Esophagus muscularis mucosa (tissue), 4 donors: ENCODE data around the gene BARX1. TPM values are rescaled to one million over a fixed set of nuclear protein-coding genes. Genes with fewer than 3 reads are reported as not detected.

ENCODE experiments used
- DNase-seq: peaks from one replicate; pipeline ENCODE4 v3.0.0-alpha.2; 2017; ENCODE audit errors: extremely low spot score
- H3K27ac ChIP-seq, 4 donors: fragments of 200-600 bp; sonication (generic); replicated peaks in 1 of 4; 1 replicate in 3 of 4; 2 replicates in 1 of 4; pipeline ENCODE4 v1.5.1; 2016 to 2019; ENCODE audit warnings: mild to moderate bottlenecking in 1 of 4
- H3K27me3 ChIP-seq, 4 donors: fragments of 200-600 bp; sonication (generic); one replicate each; pipeline versions ENCODE4 v1.5.1 to v1.6.0; 2016 to 2019
- H3K36me3 ChIP-seq, 4 donors: fragments of 200-600 bp; sonication (generic); one replicate each; pipeline ENCODE4 v1.5.1; 2016 to 2019
- H3K4me1 ChIP-seq, 4 donors: fragments of 200-600 bp; sonication (generic); one replicate each; pipeline ENCODE4 v1.5.1; 2016 to 2019
- H3K4me3 ChIP-seq, 4 donors: fragments of 200-600 bp; sonication (generic); 1 replicate in 2 of 4; 2 replicates in 2 of 4; pipeline ENCODE4 v1.5.1; 2016 to 2019; ENCODE audit warnings: mild to moderate bottlenecking in 4 of 4, moderate library complexity in 1 of 4
- H3K9me3 ChIP-seq, 4 donors: fragments of 200-600 bp; sonication (generic); 1 replicate in 3 of 4; 2 replicates in 1 of 4; pipeline ENCODE4 v1.5.1; 2016 to 2019
- EP300 ChIP-seq: sonication (generic); formaldehyde crosslinking; IDR thresholded peaks from one replicate; pipeline ENCODE4 v1.6.1; 2017; ENCODE audit warnings: antibody characterized with exemption
- POLR2A ChIP-seq: fragments of 450-650 bp; IDR thresholded peaks from one replicate; pipeline ENCODE4 v1.6.1; 2017; ENCODE audit warnings: antibody characterized with exemption, moderate library complexity, mild to moderate bottlenecking, low read depth
- POLR2AphosphoS5 ChIP-seq, 2 donors: sonication (generic); formaldehyde crosslinking; IDR thresholded peaks; one replicate each; pipeline ENCODE4 v1.6.1; 2017; ENCODE audit warnings: antibody characterized with exemption in 2 of 2
- WGBS: methylation state at CpG from one replicate; pipeline ENCODE4 v1.1.5; 2018; 5-methylcytosine and 5-hydroxymethylcytosine counted together
- intact Hi-C: fragments of 100-400 bp; cut with DNase I; formaldehyde crosslinking; loops from one replicate; pipeline ENCODE4 v1.15.1; 2023
- total RNA-seq, 4 donors: library from RNA; depleted of rRNA; stranded (reverse); fragments of >200 nt; gene quantifications; one replicate each; pipeline versions ENCODE4 v1.1.0 to v1.2.1, GENCODE V29; 2016
- TF ChIP-seq, protein P1 (sequence below), 3 experiments: fragments of 200-600 bp in 2 of 3; fragments of 450-650 bp in 1 of 3; sonication (generic) in 2 of 3; IDR thresholded peaks; one replicate each; pipeline ENCODE4 v1.5.1; 2017 to 2019; ENCODE audit warnings: antibody characterized with exemption in 3 of 3, mild to moderate bottlenecking in 2 of 3, moderate library complexity in 1 of 3

BARX1 gene
- total RNA-seq, 4 donors from 2014 or later = 0.42 TPM; not detected in 3

DNA sequence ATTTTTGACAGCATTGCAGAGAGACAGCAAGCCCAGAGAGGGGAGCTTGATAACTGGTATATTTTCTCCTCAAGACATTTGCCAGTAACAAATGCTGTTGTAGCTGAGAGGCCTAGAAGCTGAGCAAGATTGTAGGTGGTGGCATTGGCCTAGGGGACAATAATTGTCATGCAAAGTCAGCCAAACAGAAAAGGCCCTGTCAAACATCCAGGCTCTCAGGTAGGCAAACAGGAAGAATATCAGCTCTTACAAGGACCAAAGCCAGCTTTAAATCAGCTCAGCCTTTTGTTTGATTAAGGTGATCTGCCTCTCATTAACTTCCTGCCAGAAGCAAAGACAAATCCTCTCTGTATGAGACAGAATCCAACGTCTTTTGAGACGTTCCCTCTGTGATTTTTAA is 29.7 kb upstream of the BARX1 start:
- H3K9me3 ChIP-seq = peaks cover 0 to 21% (median 6%) of the 10 kb centered on the region in 4 donors
- 19% methylated on average over 2 of the region's 2 CpGs for WGBS
- H3K4me3 ChIP-seq = no peak overlapping the region
- H3K27me3 ChIP-seq = peaks cover 0 to 2% (median 0%) of the 10 kb centered on the region in 4 donors
- no peak overlapping the region for H3K27ac ChIP-seq
- peak; percentile 42 for DNase-seq
- no peaks in the 10 kb centered on the region for H3K36me3 ChIP-seq
- TF ChIP-seq POLR2A (no peak), POLR2AphosphoS5 (IDR thresholded peaks at IDR 0.05) (no peak), EP300 (no peak)
- TF ChIP-seq, protein P1, sequence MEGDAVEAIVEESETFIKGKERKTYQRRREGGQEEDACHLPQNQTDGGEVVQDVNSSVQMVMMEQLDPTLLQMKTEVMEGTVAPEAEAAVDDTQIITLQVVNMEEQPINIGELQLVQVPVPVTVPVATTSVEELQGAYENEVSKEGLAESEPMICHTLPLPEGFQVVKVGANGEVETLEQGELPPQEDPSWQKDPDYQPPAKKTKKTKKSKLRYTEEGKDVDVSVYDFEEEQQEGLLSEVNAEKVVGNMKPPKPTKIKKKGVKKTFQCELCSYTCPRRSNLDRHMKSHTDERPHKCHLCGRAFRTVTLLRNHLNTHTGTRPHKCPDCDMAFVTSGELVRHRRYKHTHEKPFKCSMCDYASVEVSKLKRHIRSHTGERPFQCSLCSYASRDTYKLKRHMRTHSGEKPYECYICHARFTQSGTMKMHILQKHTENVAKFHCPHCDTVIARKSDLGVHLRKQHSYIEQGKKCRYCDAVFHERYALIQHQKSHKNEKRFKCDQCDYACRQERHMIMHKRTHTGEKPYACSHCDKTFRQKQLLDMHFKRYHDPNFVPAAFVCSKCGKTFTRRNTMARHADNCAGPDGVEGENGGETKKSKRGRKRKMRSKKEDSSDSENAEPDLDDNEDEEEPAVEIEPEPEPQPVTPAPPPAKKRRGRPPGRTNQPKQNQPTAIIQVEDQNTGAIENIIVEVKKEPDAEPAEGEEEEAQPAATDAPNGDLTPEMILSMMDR (IDR thresholded peaks at IDR 0.05) = no peak
- intact Hi-C loops = no loop called here
- H3K4me1 ChIP-seq = no peaks in the 10 kb centered on the region

DNA sequence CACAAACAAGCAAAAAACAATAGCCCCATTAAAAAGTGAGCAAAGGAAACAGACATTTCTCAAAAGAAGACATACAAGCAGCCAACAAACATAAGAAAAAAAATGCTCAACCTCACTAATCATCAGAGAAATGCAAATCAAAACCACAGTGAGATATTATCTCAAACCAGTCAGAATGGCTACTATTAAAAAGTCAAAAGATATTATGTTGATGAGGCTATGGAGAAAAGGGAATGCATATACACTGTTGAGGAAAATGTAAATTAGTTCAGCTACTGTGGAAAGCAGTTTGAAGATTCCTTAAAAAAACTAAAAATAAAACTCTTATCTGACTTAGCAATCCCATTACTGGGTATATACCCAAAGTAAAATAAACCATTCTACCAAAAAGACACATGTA is 28.7 kb upstream of the BARX1 start:
- intact Hi-C loops = no loop called here
- no peak overlapping the region for H3K27ac ChIP-seq
- H3K4me1 ChIP-seq = no peaks in the 10 kb centered on the region
- H3K4me3 ChIP-seq = no peak overlapping the region
- no peak for DNase-seq
- TF ChIP-seq EP300 = no peak
- TF ChIP-seq POLR2AphosphoS5 (IDR thresholded peaks at IDR 0.05) = no peak
- TF ChIP-seq, protein P1 (IDR thresholded peaks at IDR 0.05) = no peak
- TF ChIP-seq POLR2A = no peak
- no peaks in the 10 kb centered on the region for H3K36me3 ChIP-seq
- H3K27me3 ChIP-seq = peaks cover 0 to 9% (median 0%) of the 10 kb centered on the region in 4 donors
- H3K9me3 ChIP-seq = peaks cover 0 to 21% (median 5%) of the 10 kb centered on the region in 4 donors

DNA sequence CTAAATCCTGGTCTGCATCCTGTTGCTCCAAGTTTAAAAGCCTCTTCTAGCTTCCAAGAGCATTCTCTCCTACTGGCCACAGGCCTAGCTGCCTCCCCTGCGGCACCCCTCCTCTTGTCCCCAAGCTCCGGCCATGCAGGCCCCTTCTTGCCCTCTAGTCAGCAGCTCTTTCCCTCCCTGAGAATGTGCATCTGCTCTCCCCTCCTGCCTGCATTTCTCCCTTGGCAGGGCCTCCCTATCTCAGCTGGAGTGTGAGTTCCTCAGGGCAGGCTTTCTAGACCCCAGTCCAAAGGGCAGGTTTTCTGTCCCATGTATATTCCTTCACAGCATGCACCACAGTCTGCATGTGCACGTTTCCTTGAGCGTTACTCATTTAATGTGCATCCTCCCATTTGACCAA is 24.6 kb upstream of the BARX1 start:
- no peaks in the 10 kb centered on the region for H3K4me1 ChIP-seq
- 77% methylated on average over 4 of the region's 4 CpGs for WGBS
- H3K27me3 ChIP-seq = peaks cover 0 to 9% (median 0%) of the 10 kb centered on the region in 4 donors
- no peak for TF ChIP-seq EP300
- no peak for TF ChIP-seq POLR2A
- no peak for TF ChIP-seq POLR2AphosphoS5 (IDR thresholded peaks at IDR 0.05)
- TF ChIP-seq, protein P1 (IDR thresholded peaks at IDR 0.05) = no peak
- no peaks in the 10 kb centered on the region for H3K9me3 ChIP-seq
- H3K4me3 ChIP-seq = no peak overlapping the region
- H3K27ac ChIP-seq = no peak overlapping the region
- intact Hi-C loops = loop anchor here (5.0 kb wide), 1 partner anchor 552 kb away; no protein-coding TSS in a partner anchor
- H3K36me3 ChIP-seq = no peaks in the 10 kb centered on the region
- peak; percentile 68 for DNase-seq

DNA sequence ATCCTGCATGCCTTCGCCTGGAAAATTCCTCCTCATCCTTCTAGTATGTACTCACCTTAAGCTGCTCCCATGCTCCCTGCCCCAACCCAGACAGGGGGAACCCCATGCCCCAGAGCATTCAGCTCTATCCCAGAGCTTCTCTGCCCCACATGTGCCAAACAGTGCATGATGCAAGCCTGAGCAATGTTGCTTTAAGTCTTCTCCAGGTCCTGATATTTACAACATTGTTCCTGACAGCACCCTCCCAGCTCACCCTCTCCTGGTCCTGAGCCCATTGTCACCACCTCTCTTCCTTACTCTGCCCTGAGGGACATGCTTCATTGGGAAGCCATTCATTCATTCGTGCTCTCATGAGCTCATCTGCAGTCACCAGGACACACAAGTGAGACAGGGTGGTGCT is 23.4 kb upstream of the BARX1 start:
- Histone ChIP-seq H3K27ac (no peak overlapping the region), H3K27me3 (peaks cover 0 to 9% (median 0%) of the 10 kb centered on the region in 4 donors), H3K4me3 (no peak overlapping the region), H3K4me1 (no peaks in the 10 kb centered on the region), H3K36me3 (no peaks in the 10 kb centered on the region), H3K9me3 (peaks cover 0 to 3% (median under 1%) of the 10 kb centered on the region in 4 donors)
- 87% methylated on average over 2 of the region's 2 CpGs for WGBS
- peak; percentile 50 for DNase-seq
- TF ChIP-seq, protein P1 (IDR thresholded peaks at IDR 0.05) = no peak
- TF ChIP-seq POLR2AphosphoS5 (IDR thresholded peaks at IDR 0.05) (no peak), POLR2A (no peak), EP300 (no peak)
- intact Hi-C loops = loop anchor here (5.0 kb wide), 1 partner anchor 551 kb away; no protein-coding TSS in a partner anchor

DNA sequence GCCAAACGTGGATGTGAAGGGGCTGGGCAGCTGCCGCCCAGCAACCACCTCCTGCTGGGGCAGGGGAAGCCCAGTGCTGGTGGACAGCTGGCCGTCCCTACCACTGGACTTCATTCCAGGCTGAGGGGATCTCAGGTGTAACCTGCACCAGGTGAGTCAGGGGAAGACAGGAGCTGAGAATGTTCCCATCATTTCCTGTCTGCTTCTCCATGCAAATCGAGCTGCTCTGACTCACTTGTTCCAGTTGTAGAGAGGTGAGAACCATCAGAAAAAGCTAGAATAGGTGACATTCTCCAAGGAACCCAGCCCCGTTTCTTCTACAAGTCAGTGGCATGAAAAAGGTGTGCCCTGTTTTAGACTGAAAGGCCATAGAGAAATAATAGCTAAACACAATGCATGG is 21.8 kb upstream of the BARX1 start:
- no peak overlapping the region for H3K27ac ChIP-seq
- intact Hi-C loops = loop anchor here (5.0 kb wide), 1 partner anchor 550 kb away; no protein-coding TSS in a partner anchor
- peaks cover 0 to 10% (median 3%) of the 10 kb centered on the region in 4 donors for H3K9me3 ChIP-seq
- H3K27me3 ChIP-seq = peaks cover 0 to 9% (median 0%) of the 10 kb centered on the region in 4 donors
- no peaks in the 10 kb centered on the region for H3K36me3 ChIP-seq
- no peak overlapping the region for H3K4me3 ChIP-seq
- TF ChIP-seq POLR2AphosphoS5 (IDR thresholded peaks at IDR 0.05) (no peak), POLR2A (no peak), EP300 (no peak)
- TF ChIP-seq, protein P1 (IDR thresholded peaks at IDR 0.05) = no peak
- peak; percentile 79 for DNase-seq
- 76% methylated on average over 4 of the region's 5 CpGs for WGBS
- no peaks in the 10 kb centered on the region for H3K4me1 ChIP-seq
